Liver (tissue), 3 donors: ENCODE results near the gene PLPP3.
A peak's percentile ranks its signal among the peaks of the same experiment; 100 is the strongest.

Source experiments
- ATF3 ChIP-seq: IDR thresholded peaks from 2 replicates; pipeline ENCODE4 v1.6.1; 2016; ENCODE audit warnings: antibody characterized with exemption
- CTCF ChIP-seq: fragments of 150-350 bp; IDR thresholded peaks from 2 replicates; pipeline ENCODE4 v1.5.1; 2017; ENCODE audit warnings: improper control_type of control experiment, low read depth, low read length; ENCODE audit not compliant: missing input control
- EGR1 ChIP-seq, 2 donors: IDR thresholded peaks; 2 replicates each; pipeline ENCODE4 v1.6.1; 2016 to 2018; ENCODE audit warnings: antibody characterized with exemption in 2 of 2, low read depth in 2 of 2
- MAX ChIP-seq: IDR thresholded peaks from 2 replicates; pipeline ENCODE4 v1.6.1; 2016; ENCODE audit warnings: antibody characterized with exemption
- RXRA ChIP-seq, 2 donors: IDR thresholded peaks; 2 replicates each; pipeline ENCODE4 v1.6.1; 2017 to 2018; ENCODE audit warnings: antibody characterized with exemption in 2 of 2, mild to moderate bottlenecking in 1 of 2
- SP1 ChIP-seq: IDR thresholded peaks from 2 replicates; pipeline ENCODE4 v1.6.1; 2018; ENCODE audit warnings: antibody characterized with exemption, mild to moderate bottlenecking
- TAF1 ChIP-seq: conservative IDR thresholded peaks from 2 replicates; pipeline ENCODE4 v1.6.1; 2016; ENCODE audit warnings: antibody characterized with exemption, mild to moderate bottlenecking
- YY1 ChIP-seq: IDR thresholded peaks from 2 replicates; pipeline ENCODE4 v1.6.1; 2016; ENCODE audit warnings: antibody characterized with exemption, mild to moderate bottlenecking
- donor health status: healthy.
- donor health status: healthy.

- TF ChIP-seq CTCF (no peak), TAF1 (peak; percentile 59), MAX (peak; percentile 44), EGR1 (IDR thresholded peaks at IDR 0.05; ENCODE audit: low read depth in 2 of 2) (no peak), RXRA (IDR thresholded peaks at IDR 0.05) (peak; percentile 55 to 74), YY1 (peak; percentile 46), ATF3 (no peak), SP1 (peak; percentile 77)
These were observed 101.9 kb downstream of the PLPP3 start for GRCh38 chr1:56477164-56478111.
